COLO829 (cell line): Measurements from ENCODE around the gene NFATC3.
A peak's percentile ranks its signal among the peaks of the same experiment; 100 is the strongest.

ENCODE experiments used
- DNase-seq: peaks from one replicate; pipeline ENCODE4 v3.0.0; 2012; ENCODE audit warnings: low spot score

NFATC3 gene

DNA sequence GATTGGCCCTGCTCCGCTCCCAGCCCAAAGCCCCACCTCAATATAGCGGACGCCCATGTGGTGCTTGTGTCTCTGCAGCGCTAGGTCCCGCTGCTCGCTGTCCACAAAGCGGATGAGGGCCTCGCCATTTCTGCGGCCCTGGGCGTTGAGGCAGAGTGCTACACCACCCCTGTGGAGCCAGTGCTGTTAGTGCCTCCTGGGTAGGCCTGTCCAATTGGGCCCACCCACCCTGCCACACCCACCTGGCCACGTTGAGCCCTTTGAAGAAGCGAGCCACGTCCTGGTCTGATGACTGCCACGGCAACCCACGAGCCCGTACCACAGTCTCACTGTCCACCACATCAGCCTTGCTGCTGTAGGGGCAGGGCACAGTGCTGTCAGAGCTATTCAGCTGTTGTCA, 147.2 kb downstream of the NFATC3 start:
- DNase-seq, result no peak

DNA sequence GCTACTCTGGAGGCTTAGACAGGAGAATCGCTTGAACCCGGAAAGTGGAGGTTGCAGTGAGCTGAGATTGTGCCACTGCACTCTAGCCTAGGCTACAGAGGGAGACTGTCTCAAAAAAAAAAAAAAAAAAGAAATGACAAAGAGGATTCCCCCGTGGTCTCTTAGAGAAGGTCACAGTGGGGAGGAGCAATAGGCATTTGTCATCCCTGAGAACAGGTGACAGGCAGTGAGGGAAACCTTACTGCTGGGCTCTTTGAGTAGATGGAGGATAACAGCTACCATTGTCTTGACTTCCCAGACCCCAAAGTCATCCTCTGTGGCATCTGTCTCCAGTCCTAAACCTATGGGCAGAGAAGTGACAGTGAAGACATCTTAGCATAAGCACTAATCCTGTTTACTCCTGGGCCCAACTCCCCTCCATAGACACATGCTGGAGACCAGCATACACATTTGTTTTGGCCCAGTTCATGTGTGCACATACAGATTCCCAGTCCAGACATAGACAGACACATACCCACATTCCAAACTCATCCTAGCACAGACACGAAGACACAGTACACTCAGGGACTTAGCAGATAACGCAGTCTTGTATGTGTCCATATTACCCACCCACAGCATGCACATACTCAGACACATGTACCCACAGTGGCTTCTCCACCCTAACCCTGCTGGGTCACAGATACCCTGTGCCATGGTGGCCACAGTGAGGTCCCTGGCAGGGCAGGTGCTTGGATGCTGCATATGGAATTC, 148.1 kb downstream of the NFATC3 start:
- DNase-seq, result no peak

- no peak for DNase-seq
Observed at GRCh38 chr16:68233835-68234187, 148.6 kb downstream of the NFATC3 start.

DNA sequence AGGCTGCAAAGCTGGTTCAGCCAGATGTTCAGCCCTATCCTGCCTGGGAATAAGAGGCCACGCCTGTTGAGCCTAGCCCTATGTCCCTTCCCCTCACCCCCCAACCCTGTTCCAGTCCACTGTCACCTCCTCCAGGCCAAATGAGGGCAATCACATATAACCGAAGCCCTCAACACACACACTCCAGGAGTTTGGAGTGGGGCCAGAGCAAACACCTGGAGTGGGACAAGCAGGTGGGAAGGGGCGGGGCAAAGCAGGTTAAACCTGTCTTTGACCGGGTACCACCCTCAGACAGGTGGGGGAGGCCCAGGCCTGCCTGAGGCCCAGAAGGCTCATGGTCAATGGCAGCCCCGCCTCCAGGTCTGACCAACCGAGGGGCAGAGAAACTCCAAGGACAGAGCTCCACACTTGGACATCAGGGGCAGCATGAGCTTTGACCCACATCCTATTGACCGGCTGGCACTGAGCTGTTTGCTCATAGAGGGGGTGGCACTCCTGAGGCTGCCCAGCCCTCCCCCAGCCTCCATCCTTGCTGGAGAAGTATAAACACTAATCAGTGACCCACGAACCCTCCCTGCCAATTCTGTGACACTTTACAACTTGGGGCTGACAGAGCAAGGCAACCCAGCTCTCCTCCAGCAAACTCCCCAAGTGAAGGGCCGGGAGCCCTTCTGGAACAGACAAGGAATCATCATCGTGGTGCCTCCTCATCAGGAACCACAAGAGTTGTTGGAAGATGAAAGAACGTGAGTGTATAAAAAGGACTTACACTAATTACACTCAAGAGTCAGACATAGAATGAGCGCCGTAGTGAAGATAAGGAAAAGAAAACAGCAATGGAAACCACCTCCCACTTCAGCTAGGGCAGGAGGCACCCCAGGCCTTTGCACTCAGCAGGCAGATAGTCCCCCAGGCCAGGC, 149.3 kb downstream of the NFATC3 start:
- no peak for DNase-seq

DNA sequence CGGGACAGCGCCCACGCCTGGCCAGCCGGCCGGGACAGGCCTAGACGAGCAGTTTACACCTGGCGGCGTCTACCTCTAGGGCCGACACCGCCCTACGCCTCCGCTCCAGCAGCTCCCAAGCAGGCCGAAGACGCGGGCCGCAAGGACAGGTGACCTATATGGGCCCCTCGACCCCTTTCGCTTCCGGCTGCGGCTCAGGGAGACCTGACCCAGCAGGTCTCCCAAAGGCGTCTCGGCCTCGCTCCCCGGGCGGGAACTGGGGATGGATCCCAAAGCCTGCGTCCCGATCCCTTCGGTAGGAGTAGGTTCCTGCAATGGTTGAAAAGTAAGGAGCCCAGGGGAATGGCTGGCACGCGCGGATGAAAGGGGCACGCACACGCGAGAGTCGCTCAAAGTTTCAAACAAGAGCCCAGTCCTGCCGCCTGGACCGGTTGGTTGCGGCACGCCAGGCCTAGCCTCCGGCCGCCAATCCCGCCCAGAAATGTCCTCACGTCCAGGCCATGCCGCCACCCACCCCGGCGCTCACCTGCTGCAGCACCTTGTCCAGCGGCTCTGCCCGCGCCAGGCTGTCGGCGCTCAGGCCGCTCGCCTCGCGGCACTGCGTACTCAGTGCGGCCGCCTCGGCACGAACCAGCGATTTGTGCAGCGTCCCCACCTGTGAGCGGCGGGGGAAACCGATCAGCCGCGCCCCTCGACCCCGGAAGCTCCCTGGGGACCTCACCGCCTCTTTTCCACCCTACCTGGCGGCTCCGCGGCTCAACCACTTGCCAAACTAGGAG, 150.1 kb downstream of the NFATC3 start:
- no peak for DNase-seq

DNA sequence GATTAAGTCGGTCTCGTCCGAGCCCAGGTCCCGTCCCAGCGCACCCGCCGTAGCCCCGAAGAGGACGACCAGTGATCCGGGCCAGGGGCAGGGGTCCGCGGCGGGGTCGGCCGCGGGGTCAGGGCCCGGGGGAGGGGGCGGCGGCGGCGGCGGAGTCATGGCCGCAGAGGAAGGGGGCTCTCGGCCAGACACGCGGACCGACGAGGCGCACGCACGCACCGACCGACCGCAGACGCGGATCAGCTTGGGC, 150.6 kb downstream of the NFATC3 start, which contains the start of gene ESRP2:
TSS of gene ESRP2 (minus strand) at position 241 of the 250 bp plus-strand sequence. CDS start at position 159, 82 bp downstream.
- no peak for DNase-seq

DNA sequence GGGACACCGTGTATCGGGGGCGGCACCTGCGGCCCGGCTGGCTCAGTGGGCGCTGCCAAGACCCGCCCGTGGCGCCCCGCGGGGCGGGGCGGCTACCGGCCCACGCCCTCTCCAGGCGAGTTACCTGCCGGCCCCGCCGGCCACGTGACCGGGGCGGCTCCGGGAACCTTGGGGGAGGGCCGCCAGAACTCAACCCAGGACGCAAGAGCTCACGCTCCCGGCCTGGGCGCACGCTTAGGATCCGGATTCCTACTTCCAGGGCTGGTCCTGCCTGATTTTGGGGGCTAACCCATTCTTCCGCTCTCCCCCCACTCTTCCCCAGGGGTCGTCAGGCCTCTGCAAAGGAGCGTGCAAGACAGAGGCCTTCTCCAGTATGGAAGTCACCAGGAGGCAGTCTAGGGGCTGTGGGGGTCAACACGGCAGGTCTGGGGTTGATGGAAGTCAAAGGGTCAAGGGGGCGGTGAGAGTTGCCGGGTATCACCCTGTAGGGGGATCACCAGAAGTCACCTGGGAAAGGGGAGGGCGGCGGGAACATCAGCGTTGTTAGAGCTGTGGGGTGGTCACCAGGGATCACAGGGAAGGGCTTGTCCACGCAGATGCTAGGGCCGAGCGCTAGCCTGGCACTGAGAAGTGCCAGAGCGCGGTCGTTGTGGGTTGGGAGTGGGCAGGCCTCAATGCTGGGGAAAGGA, 151.1 kb downstream of the NFATC3 start:
- no peak for DNase-seq

GRCh38 chr16:68236826-68237242, 151.7 kb downstream of the NFATC3 start:
- no peak for DNase-seq

- DNase-seq, result peak; percentile 95
Observed at GRCh38 chr16:68237243-68238028, 152.3 kb downstream of the NFATC3 start.

GRCh38 chr16:68238029-68238345, 152.8 kb downstream of the NFATC3 start:
- DNase-seq, result no peak

GRCh38 chr16:68242085-68242484, 156.9 kb downstream of the NFATC3 start:
- DNase-seq, result no peak

GRCh38 chr16:68242926-68243858, 158.0 kb downstream of the NFATC3 start:
- no peak for DNase-seq

DNA sequence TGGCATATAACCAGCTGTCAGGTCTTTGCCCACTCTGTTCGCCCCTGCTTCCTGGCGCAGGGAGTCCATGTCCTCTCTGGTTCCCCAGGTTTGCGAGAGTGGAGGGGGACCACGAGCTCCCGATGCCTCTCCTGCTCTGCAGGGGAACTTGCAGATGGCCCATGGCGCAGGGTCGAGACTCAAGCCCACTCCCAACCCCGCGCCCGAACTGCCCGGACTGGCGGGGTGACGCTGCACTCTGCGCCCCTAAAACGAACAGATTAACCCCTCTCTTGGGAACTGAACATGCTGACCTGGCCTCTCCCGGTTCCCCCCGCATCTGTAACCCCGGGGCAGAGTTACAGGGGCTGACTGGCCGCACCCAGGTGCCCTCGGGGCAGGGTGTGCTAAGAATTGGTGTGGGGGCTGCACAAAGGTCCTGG, 159.3 kb downstream of the NFATC3 start:
- no peak for DNase-seq

DNA sequence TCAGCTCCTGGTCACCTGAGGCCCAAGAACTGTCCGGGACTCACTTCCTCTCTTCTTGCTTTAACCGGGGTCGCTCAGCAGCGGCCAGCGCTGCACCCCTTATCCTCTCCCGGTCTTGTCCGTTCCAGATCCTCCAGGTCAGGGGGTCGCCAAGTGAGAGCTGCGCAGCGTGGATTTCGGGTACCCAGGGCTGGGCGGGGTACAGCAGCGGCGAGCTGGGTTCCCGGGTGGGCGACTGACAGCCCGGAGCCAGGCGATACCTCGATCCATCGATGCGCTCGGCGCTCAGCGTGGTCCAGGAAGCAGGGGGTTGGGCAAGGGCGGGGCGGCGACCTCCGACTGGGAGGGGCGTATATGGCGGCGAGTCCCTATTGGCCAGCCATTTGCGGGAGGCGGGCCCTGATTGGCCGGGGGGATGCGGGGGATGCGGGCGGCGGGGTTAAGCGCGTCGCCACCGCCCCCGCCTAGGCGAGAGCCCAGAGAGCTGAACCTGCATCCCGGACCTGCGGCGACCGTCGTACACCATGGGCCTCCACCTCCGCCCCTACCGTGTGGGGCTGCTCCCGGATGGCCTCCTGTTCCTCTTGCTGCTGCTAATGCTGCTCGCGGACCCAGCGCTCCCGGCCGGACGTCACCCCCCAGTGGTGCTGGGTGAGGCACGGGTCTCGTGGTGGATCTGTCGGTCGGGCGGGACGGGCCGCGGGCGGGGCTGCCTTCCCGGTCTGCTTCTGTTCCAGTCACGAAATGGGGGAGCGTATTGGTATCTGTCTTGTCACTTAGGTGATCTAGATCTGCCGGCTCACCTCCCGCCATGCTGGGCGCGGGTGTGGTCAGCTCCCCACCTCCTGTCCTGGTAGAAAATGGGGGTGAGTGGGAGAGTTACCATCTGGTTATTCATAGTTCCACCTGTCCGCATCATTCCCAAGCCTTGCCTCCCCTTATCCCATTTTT, 160.0 kb downstream of the NFATC3 start, which contains the start of gene PLA2G15:
TSS of gene PLA2G15 (plus strand) at position 471 of the 951 bp plus-strand sequence. CDS start at position 525, 54 bp downstream.
- DNase-seq, result peak; percentile 74

DNA sequence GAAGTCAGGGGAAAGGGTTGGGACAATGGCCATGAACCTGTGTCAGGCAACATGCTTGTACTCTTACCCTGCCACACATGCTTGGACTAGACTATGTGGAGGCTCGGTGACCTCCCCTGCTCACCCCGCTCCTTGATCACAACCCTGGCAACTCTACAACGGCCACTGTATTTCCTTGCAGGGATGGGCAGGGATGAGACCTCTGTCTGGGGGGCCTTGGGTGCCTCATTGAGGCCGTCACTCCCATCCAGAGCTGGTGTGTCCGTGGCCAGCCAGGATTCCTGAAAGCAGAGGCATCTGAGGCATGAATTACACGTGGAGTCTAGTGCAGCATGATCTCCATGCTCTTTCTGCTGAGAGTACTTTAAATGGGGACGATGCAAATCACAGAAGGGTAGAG, 161.0 kb downstream of the NFATC3 start:
- no peak for DNase-seq

DNA sequence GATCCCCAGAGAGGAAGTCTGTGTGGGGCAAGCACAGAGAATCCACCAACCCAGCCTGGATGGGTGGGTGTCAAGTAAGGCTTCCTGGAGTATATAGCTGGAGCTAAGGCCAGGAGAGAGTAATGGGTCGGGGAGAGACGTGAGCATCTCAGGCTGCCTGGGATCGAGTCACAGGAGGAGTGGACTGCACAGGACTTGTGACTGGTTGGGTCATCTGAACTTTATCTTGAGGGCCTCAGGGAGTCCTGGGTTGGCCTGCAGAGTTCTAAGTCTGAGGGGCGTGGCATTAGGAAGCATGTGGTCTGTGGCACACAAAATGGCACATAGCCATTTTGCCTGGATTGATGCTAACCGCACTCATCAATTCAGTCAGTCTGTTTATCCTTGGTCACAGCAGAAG, 161.5 kb downstream of the NFATC3 start:
- no peak for DNase-seq

GRCh38 chr16:68247400-68247799, 162.2 kb downstream of the NFATC3 start:
- no peak for DNase-seq

DNA sequence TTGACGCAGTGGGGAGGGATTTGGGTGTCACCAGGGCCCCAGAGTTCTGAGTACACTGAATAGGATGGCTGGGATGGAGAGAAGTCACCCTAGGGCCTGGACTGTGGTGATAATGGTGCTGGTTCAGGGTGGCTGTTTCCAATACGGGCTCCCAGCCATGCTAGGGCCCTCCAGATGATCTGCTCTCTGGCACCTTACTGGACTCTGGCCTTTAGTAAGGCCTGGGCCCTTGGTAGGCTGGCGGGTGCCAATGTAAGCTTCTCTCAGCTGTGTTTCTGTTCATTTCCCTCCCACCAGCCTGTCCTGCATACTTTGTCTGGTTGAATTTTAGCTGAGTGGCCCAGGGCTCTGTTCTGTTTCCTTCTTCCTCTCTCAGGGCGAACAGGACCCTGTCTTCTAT, 162.8 kb downstream of the NFATC3 start:
- DNase-seq, result no peak

DNA sequence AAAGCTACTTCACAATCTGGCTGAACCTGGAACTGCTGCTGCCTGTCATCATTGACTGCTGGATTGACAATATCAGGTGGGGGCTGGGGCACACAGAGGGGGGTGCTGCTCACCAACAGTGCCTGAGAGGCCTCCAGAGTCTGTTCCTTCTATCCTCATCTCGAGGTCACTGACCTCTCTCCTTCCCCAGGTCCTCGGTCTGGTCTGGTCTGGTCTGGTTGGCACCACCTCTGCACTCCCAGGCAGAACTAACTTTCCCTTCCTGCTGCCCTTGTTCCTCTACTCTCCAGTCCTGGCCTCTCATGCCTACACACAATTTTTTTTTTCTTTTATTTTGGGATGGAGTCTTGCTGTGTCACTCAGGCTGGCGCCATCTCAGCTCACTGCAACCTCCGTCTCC, 164.2 kb downstream of the NFATC3 start:
- DNase-seq, result no peak
